Rectal smooth muscle tissue (tissue), 1 donor: Measurements from ENCODE around the gene SHROOM4.

Experiments used
- H3K27ac ChIP-seq: one replicate; pipeline ENCODE4 v1.7.0; 2013; ENCODE audit warnings: low read depth, low read length, inconsistent platforms
- H3K27me3 ChIP-seq: one replicate; pipeline ENCODE4 v1.7.0; 2013; ENCODE audit warnings: low read length; ENCODE audit not compliant: control insufficient read depth, insufficient read depth
- H3K36me3 ChIP-seq: one replicate; pipeline ENCODE4 v1.7.0; 2013; ENCODE audit warnings: low read length; ENCODE audit not compliant: control insufficient read depth, insufficient read depth
- H3K4me1 ChIP-seq: one replicate; pipeline ENCODE4 v1.7.0; 2013; ENCODE audit warnings: low read length; ENCODE audit not compliant: control insufficient read depth, insufficient read depth
- H3K4me3 ChIP-seq: one replicate; pipeline ENCODE4 v1.7.0; 2013; ENCODE audit warnings: low read length
- H3K9ac ChIP-seq: one replicate; pipeline ENCODE4 v1.7.0; 2013; ENCODE audit warnings: low read length

Gene SHROOM4

DNA sequence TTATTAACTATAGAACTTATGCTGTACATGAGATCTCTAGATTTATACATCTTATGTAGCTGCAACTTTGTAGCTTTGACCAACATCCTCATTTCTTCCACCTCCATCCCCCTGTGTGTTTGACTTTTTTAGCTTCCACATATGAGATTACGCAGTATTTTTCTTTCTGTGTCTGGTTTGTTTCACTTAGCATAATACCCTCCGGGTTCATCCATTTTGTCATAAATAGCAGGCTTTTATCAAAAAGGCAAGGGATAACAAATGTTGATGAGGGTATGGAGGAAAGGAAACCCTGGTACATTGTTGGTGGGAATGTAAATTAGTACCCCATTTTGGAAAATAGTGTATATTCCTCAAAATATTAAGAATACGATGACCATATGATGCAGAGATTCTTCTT is 227.0 kb downstream of the SHROOM4 start:
- no peak overlapping the region for H3K4me3 ChIP-seq
- H3K27ac ChIP-seq, result no peak overlapping the region
- no peaks in the 10 kb centered on the region for H3K27me3 ChIP-seq
- no peaks in the 10 kb centered on the region for H3K4me1 ChIP-seq
- H3K36me3 ChIP-seq, result no peaks in the 10 kb centered on the region
- H3K9ac ChIP-seq, result no peak overlapping the region

DNA sequence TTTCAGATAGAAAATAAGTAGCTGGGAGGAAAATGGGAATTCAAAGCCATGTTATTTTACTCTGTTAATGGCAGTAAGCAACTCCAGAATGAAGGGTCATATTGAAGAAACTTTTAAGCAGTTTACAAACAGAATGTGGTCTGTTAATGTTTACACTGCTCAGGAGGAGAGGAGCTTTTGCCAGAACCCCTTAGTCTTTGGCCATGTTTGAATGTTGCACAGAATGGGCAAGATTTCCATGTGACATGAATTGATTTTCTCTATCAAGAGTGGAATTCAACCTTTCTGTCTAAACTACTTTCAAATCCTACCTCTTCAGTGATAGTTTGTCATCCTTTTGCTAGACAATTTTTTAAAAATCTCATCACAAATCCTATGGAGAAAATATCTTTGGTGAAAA is 227.6 kb downstream of the SHROOM4 start:
- H3K9ac ChIP-seq, result no peak overlapping the region
- no peak overlapping the region for H3K27ac ChIP-seq
- no peaks in the 10 kb centered on the region for H3K36me3 ChIP-seq
- no peaks in the 10 kb centered on the region for H3K27me3 ChIP-seq
- no peak overlapping the region for H3K4me3 ChIP-seq
- H3K4me1 ChIP-seq, result no peaks in the 10 kb centered on the region

DNA sequence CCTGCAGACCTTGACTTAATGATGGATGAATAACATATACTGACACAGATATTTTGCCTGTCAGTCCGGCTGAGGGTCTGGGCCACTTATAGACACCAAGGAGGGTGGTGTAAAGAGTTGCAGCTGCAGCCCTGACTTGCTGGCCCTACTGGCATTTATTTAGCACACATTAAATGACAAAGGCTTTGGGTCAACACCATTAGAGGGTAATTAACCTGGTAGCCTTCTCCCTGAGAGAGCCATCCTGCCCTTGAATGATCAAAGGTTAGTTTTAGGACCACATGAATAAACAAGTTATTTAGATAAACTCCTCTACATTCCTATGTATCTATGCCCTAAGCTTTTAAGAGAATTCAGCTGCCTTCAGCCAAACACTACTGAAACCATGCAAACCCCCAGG is 232.6 kb downstream of the SHROOM4 start:
- no peak overlapping the region for H3K4me3 ChIP-seq
- no peaks in the 10 kb centered on the region for H3K36me3 ChIP-seq
- H3K27me3 ChIP-seq, result peaks cover 4% of the 10 kb centered on the region
- H3K27ac ChIP-seq, result no peak overlapping the region
- H3K9ac ChIP-seq, result no peak overlapping the region
- H3K4me1 ChIP-seq, result no peaks in the 10 kb centered on the region

GRCh38 chrX:50579955-50580354 is 234.0 kb downstream of the SHROOM4 start:
- Histone ChIP-seq H3K4me3 (no peak overlapping the region), H3K36me3 (no peaks in the 10 kb centered on the region), H3K4me1 (no peaks in the 10 kb centered on the region), H3K9ac (no peak overlapping the region), H3K27ac (no peak overlapping the region), H3K27me3 (peaks cover 4% of the 10 kb centered on the region)

DNA sequence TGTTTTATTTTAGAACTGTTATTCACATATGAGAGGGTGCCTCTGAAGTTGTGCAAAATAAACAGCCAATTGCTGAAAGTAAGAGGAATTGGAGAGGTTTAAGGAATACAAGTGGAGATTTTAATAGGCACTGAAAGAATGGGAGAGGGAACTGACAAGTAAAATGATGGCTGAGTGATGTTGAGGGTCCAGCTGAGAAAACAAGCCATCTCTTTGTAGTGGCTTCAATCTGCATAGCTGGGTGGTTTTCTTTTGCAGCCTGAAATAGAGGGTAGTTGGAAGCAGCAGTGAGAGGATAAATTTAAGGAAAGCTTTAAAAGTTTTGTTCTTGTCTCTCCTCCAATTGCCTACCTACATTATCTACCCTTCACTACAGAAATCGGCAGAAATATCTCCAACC is 236.7 kb downstream of the SHROOM4 start:
- H3K4me3 ChIP-seq, result no peak overlapping the region
- no peaks in the 10 kb centered on the region for H3K36me3 ChIP-seq
- H3K27me3 ChIP-seq, result peaks cover 4% of the 10 kb centered on the region
- no peaks in the 10 kb centered on the region for H3K4me1 ChIP-seq
- H3K9ac ChIP-seq, result no peak overlapping the region
- no peak overlapping the region for H3K27ac ChIP-seq

DNA sequence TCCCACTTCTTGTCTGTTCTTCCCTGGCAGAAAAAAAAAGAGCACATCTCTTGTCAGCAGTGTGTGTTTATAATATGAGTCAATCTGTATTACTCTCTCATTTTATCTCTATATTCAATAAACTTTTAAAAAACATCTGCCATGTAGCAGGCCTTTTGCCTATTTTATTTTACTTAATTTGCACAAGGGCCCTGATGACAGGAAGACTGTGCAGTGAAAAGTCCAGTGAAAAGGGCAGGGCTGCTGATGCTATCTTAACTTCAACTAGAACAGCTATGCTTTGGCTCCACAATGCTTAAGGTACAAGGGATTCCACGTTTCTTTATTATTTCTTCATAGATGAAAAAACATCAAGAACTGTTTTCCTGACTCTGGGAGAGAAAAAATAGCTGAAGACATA is 246.4 kb downstream of the SHROOM4 start:
- H3K27me3 ChIP-seq, result no peaks in the 10 kb centered on the region
- H3K9ac ChIP-seq, result no peak overlapping the region
- H3K27ac ChIP-seq, result no peak overlapping the region
- no peaks in the 10 kb centered on the region for H3K4me1 ChIP-seq
- no peaks in the 10 kb centered on the region for H3K36me3 ChIP-seq
- no peak overlapping the region for H3K4me3 ChIP-seq

DNA sequence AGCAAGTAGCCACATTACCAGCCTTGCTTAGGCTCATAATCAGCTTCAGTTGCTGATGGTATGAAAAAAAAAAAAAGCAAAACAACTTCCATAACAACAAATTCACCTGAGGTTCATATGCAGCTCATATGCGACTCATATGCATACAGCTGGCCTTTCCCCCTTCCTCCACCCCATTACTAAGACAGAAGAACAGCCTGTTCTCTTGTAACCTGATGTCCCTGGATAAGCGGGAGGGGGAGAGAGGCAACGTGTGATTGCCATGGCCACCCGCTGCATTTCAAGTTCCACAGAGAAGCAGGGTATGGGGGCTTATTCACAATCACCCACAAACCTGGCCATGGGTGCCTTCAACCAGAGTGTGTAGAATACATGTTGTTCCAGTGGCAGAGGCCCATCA is 248.3 kb downstream of the SHROOM4 start:
- Histone ChIP-seq H3K27me3 (no peaks in the 10 kb centered on the region), H3K4me3 (no peak overlapping the region), H3K9ac (no peak overlapping the region), H3K36me3 (no peaks in the 10 kb centered on the region), H3K4me1 (no peaks in the 10 kb centered on the region), H3K27ac (no peak overlapping the region)
